GM12801 (cell line): ENCODE measurements around the gene SAMMSON.

Source experiments
- TF ChIP-seq, protein P1 (sequence below): IDR thresholded peaks from one replicate; pipeline ENCODE4 v1.5.1; 2011; ENCODE audit warnings: control low read depth; ENCODE audit not compliant: insufficient read length; ENCODE audit errors: extremely low read depth

SAMMSON gene

DNA sequence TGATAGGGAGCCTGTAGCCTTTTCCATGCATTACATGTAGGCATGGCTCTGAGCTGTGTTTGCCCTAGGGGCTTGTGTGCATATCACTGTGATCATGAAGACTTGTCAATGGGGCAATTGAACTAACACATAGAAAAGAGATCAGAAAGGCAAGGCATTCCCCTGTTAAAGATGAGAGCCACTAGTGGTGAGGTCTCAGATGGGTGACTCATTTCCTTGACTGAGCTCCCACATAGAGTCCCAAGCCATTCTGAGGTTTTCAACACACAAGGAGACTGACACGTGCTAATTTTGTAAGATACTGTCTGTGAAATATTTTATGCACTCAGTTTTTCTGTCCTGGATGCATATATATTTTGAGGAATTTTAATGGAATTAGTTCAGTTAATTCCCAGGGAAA lies 53.8 kb downstream of the SAMMSON start:
- TF ChIP-seq, protein P1, sequence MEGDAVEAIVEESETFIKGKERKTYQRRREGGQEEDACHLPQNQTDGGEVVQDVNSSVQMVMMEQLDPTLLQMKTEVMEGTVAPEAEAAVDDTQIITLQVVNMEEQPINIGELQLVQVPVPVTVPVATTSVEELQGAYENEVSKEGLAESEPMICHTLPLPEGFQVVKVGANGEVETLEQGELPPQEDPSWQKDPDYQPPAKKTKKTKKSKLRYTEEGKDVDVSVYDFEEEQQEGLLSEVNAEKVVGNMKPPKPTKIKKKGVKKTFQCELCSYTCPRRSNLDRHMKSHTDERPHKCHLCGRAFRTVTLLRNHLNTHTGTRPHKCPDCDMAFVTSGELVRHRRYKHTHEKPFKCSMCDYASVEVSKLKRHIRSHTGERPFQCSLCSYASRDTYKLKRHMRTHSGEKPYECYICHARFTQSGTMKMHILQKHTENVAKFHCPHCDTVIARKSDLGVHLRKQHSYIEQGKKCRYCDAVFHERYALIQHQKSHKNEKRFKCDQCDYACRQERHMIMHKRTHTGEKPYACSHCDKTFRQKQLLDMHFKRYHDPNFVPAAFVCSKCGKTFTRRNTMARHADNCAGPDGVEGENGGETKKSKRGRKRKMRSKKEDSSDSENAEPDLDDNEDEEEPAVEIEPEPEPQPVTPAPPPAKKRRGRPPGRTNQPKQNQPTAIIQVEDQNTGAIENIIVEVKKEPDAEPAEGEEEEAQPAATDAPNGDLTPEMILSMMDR = no peak

DNA sequence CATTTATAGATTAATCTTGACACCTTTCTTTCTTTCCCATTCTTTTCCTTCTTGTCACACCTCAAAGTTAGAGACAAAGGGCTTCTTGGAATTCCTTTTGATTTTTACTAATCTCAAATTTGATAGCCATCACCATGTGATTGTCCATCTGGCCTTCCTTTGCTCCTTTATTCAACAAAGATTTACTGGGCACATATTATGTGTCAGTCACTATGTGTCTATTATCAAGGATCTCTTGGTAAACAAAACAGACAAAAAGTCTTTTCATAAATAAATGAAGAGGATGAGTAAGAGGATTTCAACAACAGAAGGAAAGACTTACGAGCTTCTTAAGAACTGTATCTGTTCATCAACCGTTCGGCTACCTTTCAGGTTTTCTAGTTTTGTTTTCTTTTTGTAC lies 56.5 kb downstream of the SAMMSON start:
- TF ChIP-seq, protein P1 = no peak

DNA sequence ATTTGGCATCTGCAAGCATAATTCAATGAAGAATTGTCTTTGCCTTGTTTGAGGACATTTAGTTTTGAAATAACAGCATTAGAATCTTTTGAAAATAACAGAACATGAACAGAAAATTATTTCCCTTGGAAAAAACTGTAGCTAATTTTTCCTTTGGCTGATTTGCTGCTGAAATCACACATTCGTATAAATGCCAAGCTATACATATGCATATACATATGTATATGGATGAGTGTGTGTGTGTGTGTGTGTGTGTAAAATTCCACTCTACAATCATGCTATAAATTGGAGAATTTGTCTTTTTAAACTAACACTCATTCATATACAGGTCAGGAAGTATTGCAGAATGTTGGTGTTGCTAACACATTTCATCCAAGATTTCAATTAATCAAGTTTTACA lies 57.9 kb downstream of the SAMMSON start:
- TF ChIP-seq, protein P1 = no peak

DNA sequence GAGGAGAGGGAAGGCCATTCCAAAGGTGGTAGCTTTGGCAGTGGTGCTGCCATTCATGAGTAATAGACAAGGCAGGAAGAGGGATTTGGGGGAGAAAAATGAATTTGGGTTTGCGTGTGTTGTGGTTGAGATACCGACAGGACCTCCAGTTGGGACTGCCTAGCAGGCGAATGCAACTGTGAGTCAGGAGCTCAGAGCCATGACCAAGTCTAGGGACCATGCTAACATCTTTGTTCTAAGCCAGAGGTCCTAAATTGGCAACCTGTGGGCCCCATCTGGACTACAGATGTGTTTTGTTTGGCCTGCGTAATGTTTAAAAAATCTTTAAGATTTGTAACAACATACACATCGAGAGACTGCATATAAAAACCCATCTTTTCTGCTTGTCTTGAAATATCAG lies 61.6 kb downstream of the SAMMSON start:
- TF ChIP-seq, protein P1 = no peak

DNA sequence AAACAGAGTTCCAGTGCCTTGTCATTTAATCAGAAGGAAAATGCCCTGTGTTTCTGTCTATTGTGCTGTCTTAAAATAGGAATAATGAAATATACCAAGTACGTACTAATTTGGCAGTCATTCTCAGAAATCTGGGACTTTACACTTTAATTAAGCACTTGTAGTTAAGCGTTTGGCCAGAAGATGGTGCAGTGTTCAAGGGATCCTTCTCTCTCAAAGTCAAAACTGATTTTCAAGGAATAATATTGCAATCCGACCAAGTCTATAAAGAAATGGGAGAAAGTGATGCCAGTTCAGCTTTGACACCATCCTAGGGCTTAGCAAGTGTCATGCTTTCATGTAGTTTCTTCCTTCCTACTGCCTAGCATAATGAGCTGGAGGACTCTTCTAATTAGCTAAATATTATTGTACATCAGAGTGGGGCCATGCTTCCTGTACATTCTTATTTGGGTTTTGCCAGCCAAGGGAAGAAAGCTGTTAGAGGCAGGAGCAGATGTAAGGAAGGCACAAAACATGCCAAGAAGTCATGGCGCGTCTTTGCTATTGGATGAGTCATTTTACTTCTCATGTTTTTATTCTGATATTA lies 64.8 kb downstream of the SAMMSON start:
- TF ChIP-seq, protein P1 = no peak

DNA sequence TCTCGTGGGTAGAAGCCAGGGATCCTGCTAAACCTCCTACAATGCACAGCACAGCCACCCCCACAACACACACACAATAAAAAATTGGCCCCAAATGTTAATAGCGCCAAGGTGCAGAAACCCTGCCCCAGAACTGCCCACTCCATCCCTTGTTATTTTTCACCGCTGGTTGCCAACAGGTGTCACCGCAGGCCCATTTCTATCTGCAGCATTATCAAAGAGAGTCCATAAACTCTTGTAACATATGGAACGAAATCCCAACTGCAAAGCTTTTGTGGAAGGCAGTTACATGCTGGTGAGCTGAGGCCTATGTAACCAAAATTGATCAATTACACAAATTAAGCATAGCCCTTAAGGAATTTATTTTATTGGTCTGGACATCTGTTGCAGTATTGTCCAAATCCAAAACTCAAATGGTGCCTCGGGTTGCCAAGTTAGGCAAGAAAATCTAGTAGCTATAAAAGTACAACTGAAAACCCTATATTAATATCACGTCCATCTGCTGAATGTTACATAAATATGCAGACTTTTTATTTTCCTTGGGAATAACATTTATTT lies 66.2 kb downstream of the SAMMSON start:
- TF ChIP-seq, protein P1 = no peak

DNA sequence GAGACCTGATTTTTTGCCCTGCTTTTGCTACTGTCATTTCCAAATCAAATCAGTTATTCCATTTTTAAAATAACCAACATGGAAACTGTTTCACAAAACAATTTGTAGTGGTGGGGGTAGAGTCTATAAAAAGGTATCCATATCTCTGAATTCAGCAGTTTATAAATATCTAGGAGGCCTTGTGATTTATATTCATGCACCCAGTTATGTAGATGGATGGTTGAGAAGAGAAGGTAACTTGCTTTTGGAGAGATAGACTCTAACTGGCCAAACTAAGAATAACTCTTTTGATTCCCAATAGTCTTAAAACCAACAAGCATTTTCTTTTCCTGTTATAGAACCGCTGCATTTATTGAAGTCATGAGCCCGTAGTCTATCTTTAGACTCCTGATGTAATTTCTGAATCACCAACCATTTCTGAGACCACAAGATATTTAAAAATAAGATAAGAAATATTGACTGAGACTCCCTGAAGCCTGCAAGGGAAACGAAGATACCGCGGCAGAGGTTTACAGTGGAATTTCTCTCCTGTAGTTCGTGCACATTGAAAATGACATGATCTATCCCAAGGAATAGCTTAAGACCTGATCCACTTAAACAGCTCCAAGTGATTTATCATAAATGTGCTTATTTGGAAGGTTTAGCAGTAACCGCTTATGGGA lies 68.5 kb downstream of the SAMMSON start:
- TF ChIP-seq, protein P1 = no peak
